Measurements from ENCODE around the gene NXNL2. TPM values are rescaled to one million over a fixed set of nuclear protein-coding genes. Genes with fewer than 3 reads are reported as not detected.

NXNL2 gene
- total RNA-seq, 1 experiment from 2014 or later: 1.4 TPM

GRCh38 chr9:88540251-88540763, 5.3 kb downstream of the NXNL2 start:
- ATAC-seq (no peak), DNase-seq (ENCODE audit: low read depth, low spot score) (no peak)
- no peak overlapping the region for H3K4me3 ChIP-seq (ENCODE audit: low read depth in 2 of 2, low read length in 2 of 2)
- intact Hi-C loops (cut with micrococcal nuclease; ENCODE audit: unreplicated experiment) (no loop called here), in situ Hi-C loops (cut with HindIII; ENCODE audit: low pct_unique_long_range_greater_than_20kb, low sequenced_read_pairs) (no loop called here)
- no TSS peak for BruUV-seq (replicated peaks)
- no peak overlapping the region for H3K27ac ChIP-seq (ENCODE audit: low read length)
- peaks cover 11% of the 10 kb centered on the region for H3K4me1 ChIP-seq (ENCODE audit: control insufficient read depth, insufficient read depth, low read length)
- ChIA-PET CTCF (no interaction called here), POLR2A (no interaction called here)
- no peaks in the 10 kb centered on the region for H3K9me3 ChIP-seq (ENCODE audit: control insufficient read depth, insufficient read depth, low read depth, low read length)
- no peaks in the 10 kb centered on the region for H3K36me3 ChIP-seq (ENCODE audit: control insufficient read depth, insufficient read depth, low read length)
- no peak for TF ChIP-seq SIN3A (IDR thresholded peaks at IDR 0.05; ENCODE audit: borderline replicate concordance, insufficient read depth, low read depth, low read length)
- TF ChIP-seq TCF7L2 (IDR thresholded peaks at IDR 0.05; ENCODE audit: low read depth, low read length): no peak
- no peak for TF ChIP-seq CTCF (IDR thresholded peaks at IDR 0.05)
- no peak for TF ChIP-seq POLR2AphosphoS5 (IDR thresholded peaks at IDR 0.05; ENCODE audit: low read depth, low read length)
- TF ChIP-seq REST (IDR thresholded peaks at IDR 0.05; ENCODE audit: insufficient read depth in 1 of 2, low read depth in 2 of 2, low read length in 1 of 2): no peak
- H3K27me3 ChIP-seq (ENCODE audit: control insufficient read depth, insufficient read depth, low read length): no peaks in the 10 kb centered on the region

- intact Hi-C loops (cut with micrococcal nuclease; ENCODE audit: unreplicated experiment): no loop called here
- H3K4me1 ChIP-seq (ENCODE audit: control insufficient read depth, insufficient read depth, low read length): no peaks in the 10 kb centered on the region
- POLR2A ChIA-PET: no interaction called here
- in situ Hi-C loops (cut with HindIII; ENCODE audit: low pct_unique_long_range_greater_than_20kb, low sequenced_read_pairs): no loop called here
- CTCF ChIA-PET: no interaction called here
- no TSS peak for BruUV-seq (replicated peaks)
- H3K27me3 ChIP-seq (ENCODE audit: control insufficient read depth, insufficient read depth, low read length): no peaks in the 10 kb centered on the region
- no peak for ATAC-seq
- TF ChIP-seq SIN3A (IDR thresholded peaks at IDR 0.05; ENCODE audit: borderline replicate concordance, insufficient read depth, low read depth, low read length) (no peak), POLR2AphosphoS5 (IDR thresholded peaks at IDR 0.05; ENCODE audit: low read depth, low read length) (no peak), TCF7L2 (IDR thresholded peaks at IDR 0.05; ENCODE audit: low read depth, low read length) (no peak), REST (IDR thresholded peaks at IDR 0.05; ENCODE audit: insufficient read depth in 1 of 2, low read depth in 2 of 2, low read length in 1 of 2) (no peak), CTCF (IDR thresholded peaks at IDR 0.05) (no peak)
- no peaks in the 10 kb centered on the region for H3K36me3 ChIP-seq (ENCODE audit: control insufficient read depth, insufficient read depth, low read length)
- no peaks in the 10 kb centered on the region for H3K9me3 ChIP-seq (ENCODE audit: control insufficient read depth, insufficient read depth, low read depth, low read length)
- DNase-seq (ENCODE audit: low read depth, low spot score): no peak
- no peak overlapping the region for H3K4me3 ChIP-seq (ENCODE audit: low read depth in 2 of 2, low read length in 2 of 2)
- no peak overlapping the region for H3K27ac ChIP-seq (ENCODE audit: low read length)
Observed at GRCh38 chr9:88544245-88544644, 9.3 kb downstream of the NXNL2 start.
